ELF-1 (cell line): ENCODE results near the gene CDKN1C.

Experiments used
- DNase-seq: peaks from one replicate; pipeline ENCODE4 v3.0.0-alpha.2; 2016; ENCODE audit warnings: low read depth, low spot score

Gene CDKN1C

DNA sequence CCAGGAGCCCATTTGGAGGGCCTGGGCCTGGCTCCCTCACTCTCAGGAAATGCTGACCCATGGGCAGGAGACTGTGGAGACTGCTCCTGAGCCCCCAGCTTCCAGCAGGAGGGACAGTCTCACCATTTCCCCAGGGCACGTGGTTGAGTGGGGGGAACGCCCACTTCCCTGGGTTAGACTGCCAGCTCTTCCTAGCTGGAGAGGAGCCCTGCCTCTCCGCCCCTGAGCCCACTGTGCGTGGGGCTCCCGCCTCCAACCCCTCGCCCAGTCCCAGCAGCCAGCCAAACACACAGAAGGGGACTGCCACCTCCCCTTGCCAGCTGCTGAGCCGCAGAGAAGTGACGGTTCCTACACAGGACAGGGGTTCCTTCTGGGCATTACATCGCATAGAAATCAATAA, 37.1 kb downstream of the CDKN1C start:
- no peak for DNase-seq

DNA sequence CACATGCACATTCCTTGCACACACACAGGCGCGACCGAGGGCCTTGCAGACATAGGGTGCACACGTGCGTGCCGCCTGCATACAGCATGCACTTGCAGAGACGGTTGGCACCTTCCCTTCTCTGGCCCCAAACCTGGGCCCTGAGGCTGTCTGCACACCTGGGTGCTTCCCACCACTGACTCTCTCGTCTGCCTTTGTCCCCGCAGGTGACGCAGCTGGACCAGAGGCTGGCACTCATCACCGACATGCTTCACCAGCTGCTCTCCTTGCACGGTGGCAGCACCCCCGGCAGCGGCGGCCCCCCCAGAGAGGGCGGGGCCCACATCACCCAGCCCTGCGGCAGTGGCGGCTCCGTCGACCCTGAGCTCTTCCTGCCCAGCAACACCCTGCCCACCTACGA, 38.0 kb downstream of the CDKN1C start:
- no peak for DNase-seq

GRCh38 chr11:2846470-2846869, 39.1 kb downstream of the CDKN1C start:
- DNase-seq, result no peak

- peak; percentile 80 for DNase-seq
These were observed 39.5 kb downstream of the CDKN1C start for GRCh38 chr11:2846056-2846455.

DNA sequence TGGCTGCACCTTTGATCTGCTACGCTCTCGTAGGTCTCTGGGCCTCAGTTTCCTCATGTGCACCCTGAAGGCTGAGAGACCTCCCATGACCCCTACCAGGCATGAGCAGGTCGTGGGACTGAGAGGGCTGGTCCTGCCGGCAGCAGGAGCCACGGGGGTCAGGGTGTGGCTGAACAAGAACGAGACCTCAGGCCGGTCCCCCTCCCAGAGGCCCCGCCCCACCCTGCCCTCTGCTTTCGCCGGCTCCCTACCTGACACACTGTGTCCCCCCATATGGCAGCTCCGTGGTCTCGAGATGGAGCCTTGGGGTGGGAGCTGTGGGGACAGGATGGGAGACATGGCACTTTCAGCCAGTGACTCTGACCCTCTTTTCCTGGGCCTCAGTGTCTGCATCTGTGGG, 40.6 kb downstream of the CDKN1C start:
- no peak for DNase-seq

DNA sequence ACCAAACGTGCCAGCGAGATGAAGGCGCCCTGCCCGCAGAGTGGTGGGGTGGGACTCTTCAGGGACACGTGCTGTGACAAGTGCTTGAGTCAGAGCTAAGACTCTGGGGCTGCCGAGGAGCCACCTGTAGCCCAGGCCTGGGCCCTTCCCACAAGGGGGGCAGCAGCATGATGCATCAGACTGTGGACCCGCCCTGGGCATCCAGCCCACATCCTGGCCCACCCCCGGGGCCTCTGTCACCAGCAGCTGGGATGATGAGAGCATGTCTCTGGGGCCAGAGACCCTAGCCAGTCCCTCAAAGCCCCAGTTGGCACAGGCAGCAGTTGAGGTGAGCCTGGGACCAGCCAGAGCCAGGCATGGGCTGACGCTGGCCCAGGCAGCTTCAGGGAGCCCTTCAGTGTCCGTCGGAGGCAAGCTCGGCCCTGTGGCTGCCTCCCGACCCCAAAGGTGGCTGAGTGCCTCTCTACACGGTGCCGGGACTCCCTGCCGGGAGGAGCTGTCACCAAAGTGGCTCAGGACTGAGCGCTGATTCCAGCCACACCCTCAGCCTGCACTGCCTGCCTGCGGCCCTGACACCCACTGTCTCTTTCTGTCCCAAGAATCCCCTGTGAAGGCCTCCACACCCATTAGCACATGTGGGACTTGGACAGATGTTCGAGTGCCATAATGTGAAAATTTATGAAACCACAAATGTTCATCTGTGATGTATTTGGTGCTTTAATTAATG, 41.3 kb downstream of the CDKN1C start:
- DNase-seq, result no peak

DNA sequence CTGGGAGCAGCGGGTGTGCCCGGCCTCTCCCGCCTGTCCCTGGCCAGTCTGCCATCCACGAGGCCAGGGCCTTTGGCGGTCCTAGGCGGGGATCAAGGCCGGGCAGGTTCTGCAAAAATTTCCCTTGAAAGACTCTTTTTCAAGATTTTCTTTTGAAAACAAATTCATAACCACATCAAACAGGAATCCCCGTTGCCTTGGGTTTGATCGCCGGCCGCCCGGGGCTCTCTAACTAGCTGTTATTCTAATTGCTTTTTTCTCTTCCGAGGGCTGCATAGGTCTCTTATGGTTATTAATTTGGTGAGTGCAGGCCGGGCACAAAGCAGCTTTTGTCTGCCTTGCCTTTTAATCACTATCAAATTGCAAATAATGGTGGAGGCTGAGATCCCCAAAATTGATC, 42.0 kb downstream of the CDKN1C start:
- DNase-seq, result no peak

DNA sequence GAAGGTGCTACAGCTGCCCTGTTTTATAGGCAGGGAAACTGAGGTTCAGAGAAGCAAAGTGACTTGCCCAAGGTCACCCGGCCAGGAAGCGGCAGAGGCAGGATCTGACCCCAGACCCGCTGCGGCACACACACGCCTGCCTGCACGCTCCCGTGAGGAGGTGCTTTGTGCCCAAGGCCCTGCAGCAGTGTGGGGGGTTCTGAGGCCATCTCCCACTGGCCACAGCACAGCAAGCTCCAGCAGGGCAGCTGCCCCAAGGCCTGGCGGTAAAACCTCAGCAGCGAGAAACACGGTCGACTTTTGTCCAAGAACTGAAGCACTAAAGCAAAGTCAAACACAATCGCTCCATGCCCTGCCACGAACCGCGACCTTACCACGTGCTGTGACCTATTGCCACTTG, 42.7 kb downstream of the CDKN1C start:
- no peak for DNase-seq

- DNase-seq, result no peak
These were observed 44.0 kb downstream of the CDKN1C start for GRCh38 chr11:2841411-2842190.

GRCh38 chr11:2839395-2839943, 46.1 kb downstream of the CDKN1C start:
- DNase-seq, result no peak

- DNase-seq, result no peak
These were observed 46.8 kb downstream of the CDKN1C start for GRCh38 chr11:2838676-2839294.

DNA sequence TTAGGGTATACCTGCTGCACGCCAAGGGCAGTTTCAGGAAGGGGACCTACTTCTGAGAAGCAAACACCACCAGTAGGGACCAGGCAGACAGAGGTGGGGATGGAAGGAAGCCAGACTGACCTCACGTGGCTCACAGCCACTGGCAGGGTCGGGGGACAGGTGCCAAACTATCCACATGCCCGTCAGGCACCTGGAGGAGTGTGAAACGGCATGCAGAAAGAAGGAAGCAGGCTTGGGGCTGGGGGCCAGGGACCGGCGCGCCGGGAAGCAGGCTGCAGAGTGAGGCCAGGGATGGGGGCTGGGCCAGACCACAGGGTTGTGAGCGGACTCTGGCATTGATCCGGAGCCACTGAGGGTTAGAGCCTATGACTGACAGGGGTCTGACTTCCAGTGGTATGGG, 47.5 kb downstream of the CDKN1C start:
- DNase-seq, result no peak

GRCh38 chr11:2837651-2838050, 47.9 kb downstream of the CDKN1C start:
- DNase-seq, result no peak

- peak; percentile 82 for DNase-seq
These were observed 48.4 kb downstream of the CDKN1C start for GRCh38 chr11:2837096-2837601.

DNA sequence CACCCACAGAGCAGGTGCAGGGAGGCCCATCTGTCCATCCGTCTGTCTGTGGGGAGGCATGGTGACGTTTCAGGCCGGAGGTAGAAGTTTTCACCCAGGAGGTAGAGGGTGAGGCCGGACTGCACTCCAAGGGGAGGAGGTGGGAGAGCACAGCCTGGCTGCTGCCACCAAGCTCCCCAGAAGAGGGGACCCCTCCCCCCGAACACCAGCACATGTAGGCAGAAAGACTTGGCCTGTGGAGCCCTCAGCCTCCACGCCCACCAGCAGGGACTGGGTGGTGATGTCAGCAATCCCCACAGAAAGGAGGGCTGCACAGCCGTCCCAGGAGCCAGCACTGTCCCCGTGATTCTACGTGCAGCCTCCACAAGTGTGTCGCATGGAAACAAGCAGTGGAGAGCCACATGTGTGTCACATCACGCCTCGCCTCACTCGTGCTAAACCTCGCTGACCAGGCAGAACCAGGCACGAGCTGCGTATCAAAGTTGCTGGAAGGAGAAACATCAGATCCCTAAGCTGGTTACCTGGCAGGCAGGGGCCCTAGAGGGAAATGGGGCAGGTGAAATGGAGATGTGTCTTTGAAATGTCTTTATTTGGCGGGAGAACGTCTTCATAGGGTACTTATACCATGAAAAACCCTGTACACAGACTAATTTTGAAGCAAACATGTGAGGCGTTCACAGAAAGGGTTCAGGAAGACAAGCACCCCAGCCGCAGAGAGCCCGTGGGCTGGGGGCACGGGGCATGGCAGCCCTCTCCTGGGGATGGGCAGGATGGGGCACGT, 49.1 kb downstream of the CDKN1C start:
- DNase-seq, result no peak

DNA sequence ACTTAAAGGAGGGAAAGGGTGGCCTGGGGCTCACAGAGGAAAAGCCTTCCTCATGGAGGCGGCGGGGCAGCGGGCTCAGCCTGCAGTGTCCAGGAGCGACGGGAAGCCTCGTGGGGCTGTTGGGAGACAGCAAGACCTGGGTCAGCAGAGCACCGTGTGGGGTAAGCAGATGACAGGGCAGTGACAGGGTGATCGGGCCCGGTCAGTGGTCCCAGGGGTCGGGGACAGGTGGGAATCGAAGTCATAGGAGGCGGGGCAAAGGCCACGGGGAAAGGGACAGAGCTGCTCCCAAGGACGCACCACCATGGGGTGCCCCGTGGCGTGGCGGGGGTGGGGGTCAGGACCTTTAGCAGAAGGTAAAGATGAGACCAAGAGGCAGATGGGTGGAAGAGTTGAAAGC, 49.8 kb downstream of the CDKN1C start:
- DNase-seq, result no peak

GRCh38 chr11:2835296-2835695, 50.3 kb downstream of the CDKN1C start:
- peak; percentile 55 for DNase-seq

DNA sequence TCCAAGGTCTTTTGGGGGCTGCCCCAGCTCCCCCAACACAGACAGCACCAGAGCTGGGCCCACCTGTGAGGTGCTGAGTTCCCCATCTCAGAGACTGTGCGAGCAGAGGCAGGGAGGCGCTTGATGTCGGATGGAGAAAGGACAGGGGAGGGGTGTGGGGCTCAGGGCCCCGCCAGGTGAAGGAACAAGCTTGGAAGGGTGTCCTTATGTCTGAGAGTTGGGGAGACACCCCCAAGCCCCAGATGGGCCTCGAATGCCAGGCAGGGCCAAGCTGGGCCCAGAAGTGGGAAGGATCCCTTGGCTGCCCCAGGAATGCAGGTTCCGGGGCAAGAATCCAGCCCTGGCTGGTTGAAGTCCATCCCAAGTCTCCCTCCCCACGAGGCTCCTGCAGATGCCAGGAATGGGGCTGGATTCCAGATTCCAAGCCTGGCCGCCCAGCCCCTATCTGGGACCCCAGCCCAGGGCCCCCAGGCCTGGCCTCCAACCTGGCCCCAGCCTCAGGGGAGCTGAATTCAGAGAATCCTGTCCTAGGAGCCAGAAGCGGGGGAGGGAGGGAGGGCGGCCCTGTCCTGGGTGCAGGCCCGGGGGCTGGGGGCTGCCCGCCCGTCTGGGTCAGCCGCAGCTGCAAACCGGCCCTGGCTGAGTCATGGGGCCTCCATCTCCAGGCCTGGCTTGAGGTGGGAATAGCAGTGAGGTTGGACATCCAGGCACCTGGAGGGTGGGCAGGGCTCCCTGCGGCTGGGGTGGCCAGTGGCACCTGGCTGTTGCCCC, 50.9 kb downstream of the CDKN1C start:
- DNase-seq, result peak; percentile 56

DNA sequence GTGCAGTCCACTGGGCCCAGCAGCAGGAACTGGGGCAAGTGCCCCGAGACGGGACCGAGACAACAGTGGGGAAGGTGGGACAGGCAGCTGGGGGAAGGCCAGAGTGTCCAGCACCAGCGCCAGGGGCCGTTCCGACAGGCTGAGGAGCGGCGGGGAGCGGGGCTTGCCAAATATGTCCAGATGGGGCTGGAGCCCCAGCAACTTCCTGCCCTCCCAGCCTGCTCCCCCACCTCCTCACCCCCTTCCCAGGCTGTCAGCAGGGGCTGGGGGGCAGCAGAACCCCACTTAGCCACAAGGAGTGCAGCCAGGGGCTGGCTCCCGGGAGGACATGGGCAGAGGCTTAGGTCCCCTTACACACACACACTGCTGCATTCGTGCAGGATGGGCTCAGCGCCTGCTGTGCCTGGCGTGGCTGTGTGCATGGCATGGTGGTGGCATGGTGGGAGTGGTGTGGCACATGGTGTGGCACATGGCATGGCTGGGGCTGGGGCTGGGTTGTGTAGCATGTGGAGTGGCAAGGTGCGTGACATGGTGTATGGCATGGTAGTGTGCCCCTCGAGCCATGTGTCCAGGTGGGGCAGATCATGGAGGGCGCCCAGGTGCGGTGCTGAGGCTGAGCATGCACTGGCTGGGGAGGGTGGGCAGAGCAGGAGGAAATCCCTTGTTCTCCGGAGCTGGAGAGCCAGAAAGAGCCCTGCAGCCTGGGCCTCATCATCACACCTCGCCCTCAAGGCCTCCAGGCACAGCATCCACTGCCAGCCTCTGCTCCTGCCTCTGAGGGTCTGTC, 51.7 kb downstream of the CDKN1C start:
- DNase-seq, result no peak
